K562 treated with DMSO at 1 percent for 12 hours (cell line): ENCODE measurements around the gene PRRC1. TPM values are rescaled to one million over a fixed set of nuclear protein-coding genes. Genes with fewer than 3 reads are reported as not detected.

Experiments used
- total RNA-seq: library from RNA; unstranded; fragments of 300-600 nt; gene quantifications from 2 replicates; pipeline ENCODE4 v1.2.3, GENCODE V29; 2022; ENCODE audit not compliant: insufficient read depth

PRRC1 gene
- total RNA-seq: 16.9 and 28.6 TPM in 2 replicates

GRCh38 chr5:127517480-127518318 lies at the start of gene PRRC1:
TSS of gene PRRC1 (plus strand) at chr5:127517640. CDS start at chr5:127523480, 5,840 bp downstream.

Other genes starting within 250 kb of the PRRC1 start
- gene MEGF10, start 226.8 kb upstream of the PRRC1 start, total RNA-seq: not detected in 2 replicates
- not detected in 2 replicates for gene CTXN3, start 131.4 kb downstream of the PRRC1 start, total RNA-seq
- gene CCDC192, start 185.8 kb downstream of the PRRC1 start, total RNA-seq: not detected in 2 replicates